ENCODE results near the gene SYT7.

SYT7 gene

DNA sequence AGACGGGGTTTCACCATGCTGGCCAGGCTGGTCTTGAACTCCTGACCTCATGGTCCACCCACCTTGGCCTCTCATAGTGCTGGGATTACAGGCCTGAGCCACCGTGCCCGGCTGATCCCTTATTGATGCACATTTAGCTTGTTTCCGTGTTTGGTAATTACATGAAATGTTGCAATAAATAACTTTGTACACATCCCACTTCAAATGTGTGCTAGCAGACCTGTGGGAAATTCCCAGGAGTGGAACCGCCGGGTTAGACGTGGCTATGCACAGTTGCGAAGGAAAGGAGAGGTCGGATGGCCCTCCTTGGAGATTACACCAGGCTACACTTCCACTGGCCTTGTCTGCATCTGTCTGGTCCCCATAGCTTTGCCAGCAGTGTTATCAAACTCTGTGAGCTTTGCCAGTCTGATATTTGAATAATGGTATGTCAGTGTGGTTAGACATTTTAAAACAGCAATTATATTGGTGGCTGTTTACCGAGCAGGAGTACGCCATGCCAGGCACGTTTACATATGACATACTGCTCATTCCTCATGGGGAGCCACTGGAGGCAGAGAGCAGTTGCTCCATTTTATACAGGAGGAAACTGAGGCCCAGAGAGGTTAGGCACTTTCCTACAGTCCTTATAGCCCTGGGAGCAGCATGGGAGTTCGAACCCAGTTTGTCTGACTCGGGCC lies 27.2 kb upstream of the SYT7 start:
- DNase-seq = no peak

DNA sequence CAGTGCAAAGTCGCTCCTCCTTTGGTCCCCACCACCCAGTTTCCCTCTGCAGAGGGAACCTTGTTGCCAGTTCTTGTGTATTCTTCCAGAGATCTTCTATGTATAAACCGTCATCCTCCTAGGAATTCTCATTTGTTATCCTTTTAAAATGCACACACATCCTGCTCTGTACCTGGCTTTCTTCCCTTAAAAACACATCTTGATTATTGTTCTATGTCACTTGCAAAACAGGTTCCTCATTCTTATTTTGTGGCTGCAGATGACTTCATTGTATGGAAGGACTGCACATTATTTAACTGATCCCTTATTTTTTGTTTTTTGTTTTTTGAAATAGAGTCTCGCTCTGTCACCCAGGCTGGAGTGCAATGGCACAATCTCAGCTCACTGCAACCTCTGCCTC lies 26.6 kb upstream of the SYT7 start:
- DNase-seq = no peak

DNA sequence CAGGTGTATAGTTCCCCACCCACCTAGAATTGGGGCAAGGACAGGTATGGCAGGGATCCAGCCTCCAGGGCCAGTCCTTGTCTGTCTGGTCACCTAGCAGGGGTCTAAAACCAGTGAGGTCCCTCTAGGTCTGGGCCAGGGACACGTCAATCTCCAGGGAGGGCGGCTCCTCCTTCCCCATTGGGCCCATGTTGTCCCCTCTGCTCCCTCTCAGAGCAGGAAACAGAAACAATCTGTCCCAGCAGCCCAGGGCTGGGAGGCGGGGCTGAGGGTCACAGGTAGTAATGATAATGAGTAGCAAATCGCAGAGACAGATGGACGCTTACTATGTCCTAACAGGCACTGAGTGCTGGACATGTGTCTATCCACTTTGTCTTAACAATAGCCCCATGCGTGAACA lies 22.8 kb upstream of the SYT7 start:
- no peak for DNase-seq

DNA sequence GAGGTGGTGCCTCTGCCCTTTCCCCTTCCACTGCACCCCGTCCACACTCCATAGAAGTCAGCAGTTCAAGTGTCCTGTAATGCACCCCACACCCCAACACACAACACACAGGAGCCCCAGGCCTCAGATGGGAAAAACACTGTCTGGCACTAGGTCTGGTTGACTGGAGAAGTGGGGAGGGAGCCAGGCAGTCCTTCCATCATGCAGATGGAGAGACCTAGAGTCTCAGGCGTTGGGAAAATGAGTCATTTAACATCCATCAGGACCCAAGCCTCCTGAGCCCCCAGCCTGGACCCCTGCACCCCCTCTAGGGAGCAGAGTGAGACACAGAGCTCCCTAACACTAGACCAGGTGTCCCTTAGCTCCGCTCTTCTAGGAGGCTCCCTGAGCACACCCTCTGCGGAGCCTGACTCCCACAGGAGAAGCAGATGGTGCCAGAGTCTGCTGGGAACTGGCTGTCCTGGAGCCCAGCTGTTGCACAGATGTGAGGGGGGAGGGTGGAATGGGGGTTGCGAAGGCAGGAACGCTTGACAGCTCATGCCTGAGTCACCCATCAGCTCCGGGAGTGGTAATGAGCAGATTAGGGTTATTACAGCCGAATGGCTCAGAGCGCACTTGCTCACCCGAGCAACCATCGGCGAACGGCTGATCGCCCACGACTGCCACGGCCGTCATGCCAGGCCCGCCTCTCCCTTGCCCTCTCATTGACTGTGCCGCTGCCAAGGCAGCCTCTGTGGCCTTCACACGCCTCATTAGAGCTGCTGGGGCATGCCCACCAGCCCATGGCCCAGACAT lies 22.1 kb upstream of the SYT7 start:
- DNase-seq = no peak

DNA sequence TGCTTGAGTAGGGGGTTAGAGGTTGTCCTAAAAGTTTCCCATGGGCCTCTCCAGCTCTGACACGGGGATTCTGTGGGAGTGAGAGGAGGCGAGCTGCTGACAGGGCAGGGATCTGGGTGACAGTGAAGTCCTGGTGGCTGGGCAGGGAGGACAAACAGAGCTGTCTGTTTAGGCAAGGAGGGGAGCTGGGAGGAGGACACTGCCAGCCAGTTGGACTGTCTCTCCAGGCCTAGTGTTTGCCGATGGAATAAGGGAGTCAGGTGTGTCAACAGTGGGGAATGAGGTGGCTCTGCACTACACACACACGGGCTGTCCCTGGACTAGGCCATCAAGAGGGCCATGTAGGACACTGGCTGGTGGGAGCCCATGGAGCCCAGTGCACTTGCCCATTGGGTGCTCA lies 20.6 kb upstream of the SYT7 start:
- no peak for DNase-seq

DNA sequence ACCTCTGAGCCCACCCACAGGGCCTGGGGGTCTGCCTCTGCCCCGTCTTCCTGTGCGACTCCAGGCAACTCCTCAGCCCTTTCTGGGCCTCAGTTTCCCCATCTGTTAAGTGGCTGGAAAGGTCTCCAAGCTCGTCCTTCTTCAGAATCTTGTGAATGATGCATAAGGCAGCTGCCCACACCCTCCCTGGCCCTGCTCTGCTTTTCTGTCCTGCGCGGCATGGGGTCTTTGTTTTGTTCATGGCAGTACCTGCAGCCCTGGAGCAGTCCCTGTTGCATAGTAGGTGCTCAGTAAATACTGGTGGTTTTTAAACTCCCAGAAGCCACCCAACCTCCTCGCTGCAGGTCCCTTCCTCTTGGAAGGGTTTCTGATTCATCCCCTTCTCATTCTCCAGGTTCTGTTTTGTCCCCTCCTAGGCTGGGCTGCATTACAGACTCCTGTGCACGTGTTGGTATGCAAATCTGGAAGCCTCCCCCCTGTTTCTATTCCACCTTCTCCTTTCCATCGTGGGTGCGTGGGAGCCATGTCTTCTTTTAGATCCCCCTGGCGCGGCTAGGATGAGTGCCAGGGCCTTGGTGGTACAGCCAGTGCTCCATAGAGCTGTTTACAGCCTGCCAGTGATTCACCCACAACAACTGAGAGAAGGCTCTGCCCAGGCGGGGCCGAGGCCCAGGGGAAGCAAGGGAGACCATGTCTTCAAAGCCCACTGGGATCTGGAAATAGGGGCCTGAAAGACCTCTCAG lies 19.3 kb upstream of the SYT7 start:
- no peak for DNase-seq

DNA sequence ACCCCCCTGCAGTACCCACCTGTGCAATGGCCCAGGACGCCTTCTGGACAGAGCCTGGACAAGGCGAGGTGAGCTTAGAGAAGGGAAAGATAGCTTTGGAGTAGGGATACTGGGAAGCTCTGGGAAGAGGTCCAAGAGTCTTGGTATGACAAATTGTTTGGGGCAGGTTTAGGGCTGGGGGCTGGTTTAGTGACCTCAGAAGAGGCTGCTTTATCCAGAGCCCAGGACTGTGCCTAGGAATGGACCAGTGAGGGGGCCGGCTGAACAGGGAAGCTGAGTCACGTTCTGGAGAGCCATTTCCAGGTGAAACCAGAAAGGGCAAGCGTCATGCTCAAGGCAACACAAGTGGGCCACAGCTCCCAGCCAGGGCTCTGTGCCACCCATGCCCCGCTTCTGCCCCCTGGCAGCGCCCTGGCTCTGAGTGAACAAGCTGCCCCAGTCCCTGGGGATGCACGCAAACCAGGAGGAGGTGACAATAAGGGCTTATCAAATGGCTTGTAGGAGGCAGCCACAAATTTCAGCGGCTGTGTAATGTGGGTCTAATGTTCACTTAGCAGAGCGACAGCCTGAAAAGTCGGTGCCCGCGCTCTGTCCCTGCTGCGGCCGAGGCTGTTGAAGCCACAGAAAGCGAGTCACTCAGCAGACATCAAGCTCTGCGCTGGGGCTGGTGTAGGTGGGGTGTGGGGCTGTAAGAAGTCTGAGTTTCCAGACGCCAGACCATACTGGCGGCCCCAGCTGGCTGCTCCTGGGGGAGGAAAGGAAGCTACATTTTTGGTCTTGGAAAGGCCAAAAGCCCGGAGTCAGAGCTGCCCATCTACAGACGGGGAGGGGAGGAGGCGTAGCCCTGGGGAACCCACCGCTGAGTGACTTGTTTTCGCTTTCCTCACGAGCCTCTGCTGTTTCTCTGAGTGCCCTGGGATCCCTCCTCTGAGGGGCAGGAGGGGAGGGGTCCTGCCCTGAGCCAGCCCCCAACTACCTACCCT lies 18.3 kb upstream of the SYT7 start:
- no peak for DNase-seq

DNA sequence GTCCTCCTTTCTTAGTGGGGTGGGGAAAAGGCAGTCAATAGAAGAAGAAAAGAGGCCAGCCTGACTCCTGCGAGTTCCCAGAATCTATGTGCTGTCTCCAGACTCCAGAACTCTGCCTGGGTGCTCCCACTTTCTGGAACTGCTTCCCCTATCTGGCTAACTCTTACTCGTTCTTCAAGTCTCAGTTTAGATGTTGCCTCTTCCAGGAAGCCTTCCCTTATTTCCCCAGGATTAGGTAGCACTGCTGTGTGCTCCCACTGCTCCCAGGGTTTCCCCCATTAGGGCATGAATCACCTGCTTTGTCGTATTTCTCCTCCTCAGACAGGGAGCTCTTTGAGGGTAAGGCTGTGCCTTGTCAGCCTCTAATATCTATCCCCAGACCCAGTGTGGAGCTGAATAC lies 17.5 kb upstream of the SYT7 start:
- DNase-seq = no peak

DNA sequence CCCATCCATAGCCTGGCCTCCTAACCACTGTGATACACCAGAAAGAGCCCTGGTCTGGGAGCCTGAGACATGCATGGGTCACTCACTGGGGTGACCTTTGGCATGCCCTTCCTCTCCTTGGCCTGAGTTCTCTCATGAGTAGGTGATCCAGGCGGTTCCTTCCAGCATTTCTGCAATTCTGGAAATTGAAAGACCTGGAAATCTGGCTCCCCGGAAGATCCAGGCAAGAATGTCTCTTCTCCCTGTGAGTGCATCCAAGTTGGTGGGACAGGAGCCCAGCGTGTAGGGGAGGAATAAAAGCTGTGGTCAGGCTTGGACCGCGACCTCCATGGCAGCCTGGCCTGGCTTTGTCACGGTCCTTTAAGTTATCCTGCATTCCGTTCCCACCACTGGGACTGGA lies 16.1 kb upstream of the SYT7 start:
- no peak for DNase-seq

DNA sequence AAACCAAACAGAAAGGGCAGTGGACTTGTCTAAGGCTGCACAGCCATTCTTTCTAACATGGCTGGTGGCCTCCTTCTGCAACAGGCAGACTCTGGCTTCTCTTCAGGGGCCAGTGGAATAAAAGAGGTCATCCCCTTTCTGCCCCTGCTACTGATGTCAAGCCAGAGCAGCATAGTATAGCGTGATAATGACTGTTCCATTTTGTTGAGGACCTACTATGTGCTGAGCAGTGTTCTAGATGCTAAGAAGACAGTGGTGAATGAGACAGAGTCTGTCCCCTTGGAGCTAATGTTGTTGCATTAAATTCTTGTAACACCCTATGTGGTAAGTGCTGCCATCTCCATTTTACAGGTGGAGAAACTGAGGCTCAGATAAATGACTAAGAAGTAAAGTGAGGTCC lies 15.7 kb upstream of the SYT7 start:
- DNase-seq = no peak

DNA sequence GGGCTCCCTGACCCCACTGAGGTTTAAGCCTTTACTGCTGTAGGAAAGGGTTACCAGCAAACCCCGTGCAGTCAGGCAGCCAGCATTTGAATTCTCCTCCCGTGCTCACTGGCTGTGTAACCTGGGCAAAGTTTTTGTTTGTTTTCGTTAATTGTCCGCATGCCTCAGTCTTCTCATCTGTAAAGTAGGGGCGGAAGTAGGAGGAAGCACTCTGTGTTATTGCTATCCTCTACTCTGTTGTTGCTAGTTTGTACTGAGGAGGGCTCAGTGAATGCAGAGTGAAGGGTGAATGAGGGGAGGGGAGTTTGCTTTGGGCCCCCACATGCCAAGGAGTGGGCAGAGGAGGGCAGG lies 14.0 kb upstream of the SYT7 start:
- no peak for DNase-seq

DNA sequence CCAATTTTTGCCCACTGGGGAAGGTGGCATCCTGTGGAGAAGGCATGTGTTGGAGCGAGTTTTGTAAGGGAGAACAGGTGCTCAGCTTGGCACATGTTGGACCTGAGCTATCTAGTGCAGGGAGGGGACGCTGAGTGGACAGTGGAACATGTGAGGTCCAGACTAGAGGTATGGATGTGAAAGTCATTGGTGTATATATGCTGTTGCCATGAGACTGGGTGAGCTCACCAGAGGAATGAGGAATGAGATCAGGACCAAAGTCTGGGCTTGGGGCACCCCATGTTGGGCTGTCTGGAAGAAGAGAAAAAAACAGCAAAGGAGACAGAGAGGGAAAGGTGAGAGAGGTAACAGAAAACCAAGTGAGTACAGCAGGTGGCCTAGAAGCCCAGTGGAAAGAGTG lies 12.3 kb upstream of the SYT7 start:
- no peak for DNase-seq

DNA sequence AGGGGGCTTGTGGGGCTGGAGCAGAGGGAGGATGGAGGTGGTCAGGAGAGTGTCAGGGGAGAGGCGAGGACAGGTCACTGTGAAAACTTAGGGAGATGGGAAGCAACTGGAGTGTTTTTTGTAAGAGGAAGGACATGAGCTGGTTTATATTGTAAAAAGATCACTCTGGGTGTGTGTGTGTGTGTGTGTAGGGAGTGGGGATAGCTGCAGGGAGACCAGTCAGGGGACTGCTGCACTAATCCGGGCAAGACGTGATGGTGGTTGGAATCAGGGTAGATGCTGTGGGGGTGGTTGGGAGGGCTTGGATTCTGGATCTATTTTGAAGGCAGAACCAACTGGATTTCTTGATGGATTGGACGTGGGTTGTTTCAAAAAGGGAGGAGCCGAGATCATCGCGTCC lies 11.3 kb upstream of the SYT7 start:
- DNase-seq = no peak

DNA sequence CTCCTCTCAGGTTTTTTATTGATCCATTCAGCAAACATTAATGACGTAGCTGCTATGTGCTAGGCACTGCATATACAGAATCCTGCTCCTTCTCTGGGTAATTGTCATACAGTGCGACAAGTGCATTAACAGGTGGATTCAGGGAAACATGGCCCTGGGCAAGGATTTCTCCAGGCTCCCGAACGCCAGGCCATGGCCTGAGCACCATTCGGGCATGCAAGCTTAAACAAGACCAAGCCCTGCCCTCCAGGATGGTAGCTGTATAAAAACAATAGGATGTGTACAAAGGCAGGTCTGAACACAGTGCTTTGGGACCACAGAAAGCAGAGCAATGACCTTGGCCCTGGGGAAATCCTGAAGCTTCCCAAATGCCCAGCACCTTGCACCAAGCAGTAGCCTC lies 9.1 kb upstream of the SYT7 start:
- DNase-seq = no peak

DNA sequence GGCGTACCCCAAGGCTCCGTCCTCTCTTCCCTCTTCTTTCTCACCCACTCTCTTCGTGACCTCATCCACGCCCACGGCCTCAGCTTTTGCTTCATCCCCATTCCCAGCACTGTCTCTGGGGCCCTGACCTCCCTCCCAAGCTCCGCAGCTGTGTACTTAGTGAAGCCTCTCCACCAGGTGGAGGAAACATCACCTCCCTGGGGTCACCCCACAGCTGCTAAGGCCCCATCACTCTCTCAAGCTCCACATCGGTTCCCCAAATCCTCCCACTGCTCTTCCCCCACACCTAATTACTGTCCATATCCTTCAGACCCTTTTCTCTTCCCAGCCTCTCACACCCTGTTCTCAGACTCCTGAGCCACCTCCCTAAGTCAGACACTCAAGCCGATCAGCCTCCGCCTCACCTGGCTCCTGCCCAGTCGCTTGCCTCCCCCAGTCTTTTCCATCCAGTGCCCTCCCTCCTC lies 7.9 kb upstream of the SYT7 start:
- DNase-seq = no peak

DNA sequence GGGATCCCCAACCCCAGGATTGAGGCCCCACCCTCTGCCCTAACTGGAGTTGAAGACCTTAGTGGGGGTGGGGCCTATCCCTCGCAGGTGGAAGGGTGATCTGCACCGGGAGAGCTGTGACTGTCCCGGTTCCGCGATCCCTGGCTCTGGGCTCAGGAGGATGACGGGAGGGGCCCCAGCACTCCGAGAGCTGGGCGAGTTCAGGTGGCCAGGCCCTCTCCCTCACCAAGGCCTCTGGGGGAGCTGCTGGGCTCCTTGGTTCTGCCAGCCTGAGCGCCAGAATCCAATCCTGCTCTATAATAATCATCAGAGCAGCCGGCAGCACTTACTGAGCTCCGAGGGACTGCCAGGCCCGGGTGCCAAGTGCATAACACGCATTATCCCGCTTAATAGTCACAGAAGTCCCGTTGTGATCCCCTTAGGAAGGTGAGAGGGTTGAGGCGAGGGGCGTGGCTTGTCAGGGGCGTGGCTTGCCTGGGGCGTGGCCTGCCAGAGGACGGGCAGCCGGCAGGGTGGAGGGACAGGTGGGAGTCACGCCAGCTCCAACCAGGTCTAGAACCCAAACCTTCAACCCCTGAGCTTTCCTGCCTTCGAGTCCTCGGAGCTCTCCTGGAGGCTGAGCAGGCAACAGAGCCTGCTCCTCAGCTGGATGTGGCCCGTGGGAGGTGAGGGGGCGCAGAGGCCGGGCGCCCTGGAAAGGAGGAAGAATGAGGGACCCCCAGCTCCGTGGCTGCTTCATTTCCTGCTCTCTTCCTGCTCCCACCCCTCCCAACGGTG lies 7.3 kb upstream of the SYT7 start:
- no peak for DNase-seq

DNA sequence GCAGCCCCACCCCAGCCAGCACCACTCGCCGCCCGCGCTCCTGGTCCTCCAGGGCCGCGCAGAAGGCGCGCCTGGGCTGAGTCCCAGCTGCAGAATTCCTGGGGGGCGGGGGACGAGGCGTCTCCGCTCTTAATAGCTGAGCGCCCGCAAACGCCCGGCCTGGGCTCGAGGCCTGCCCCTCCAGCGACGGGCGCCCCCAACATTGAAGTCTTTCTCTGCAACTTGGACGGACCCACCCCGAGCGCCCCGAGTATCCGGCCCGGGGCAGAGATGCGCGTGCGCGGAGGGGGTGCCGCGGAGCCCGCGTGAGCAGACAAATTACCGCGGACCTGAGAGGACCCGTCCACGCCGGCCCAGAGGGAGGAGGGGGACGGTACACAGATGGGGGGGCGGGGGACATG lies 6.7 kb upstream of the SYT7 start:
- no peak for DNase-seq

DNA sequence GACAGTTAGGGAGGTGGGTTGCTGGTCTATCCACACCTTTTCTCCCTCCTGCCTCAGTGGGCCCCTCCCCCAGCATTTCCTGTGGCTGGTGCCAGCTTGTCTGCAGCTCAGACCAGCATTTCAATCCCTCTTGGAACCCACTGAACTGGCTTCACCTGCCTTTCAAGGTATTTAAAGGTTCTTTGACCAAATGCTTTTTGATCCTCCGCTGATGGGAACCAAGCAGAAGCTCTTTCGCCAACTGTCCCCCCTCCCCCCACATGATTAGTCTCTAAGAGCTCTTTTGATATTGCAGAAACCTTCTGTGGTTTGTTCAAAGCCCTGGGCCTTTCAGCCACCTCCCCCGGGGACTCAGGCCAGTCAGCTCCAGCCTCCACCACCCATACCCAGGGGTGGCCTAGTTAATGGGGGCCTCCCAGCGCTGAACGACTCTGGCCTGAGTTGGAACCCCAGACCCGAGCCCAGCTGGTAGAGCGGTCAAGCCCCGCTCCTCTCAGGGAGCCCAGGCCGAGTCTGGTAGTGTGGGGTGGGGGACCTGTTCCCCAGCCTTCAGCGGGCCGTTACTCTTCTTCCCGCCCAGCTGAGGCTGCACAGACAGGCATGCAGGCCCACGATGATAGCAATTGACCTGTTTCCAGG lies 6.0 kb upstream of the SYT7 start:
- no peak for DNase-seq

DNA sequence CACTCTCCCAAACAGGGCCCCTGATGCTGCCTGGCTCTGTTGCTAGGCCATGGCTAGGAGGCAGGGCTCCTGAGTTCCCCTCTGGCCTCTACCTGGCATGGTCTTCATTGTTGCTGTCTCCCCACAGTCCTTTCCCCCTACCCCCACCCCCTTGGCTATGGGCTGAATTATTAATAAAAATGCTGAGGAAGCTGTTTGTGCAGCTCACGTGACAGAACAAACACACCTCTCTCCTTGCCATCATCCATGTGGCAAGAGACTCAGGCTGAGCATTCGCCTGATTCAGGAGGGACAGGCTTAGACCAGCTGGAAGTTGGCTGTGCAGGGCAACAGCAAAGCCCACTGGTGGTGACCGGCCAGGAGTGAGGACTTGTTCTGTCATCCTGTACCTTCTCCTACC lies 4.2 kb upstream of the SYT7 start:
- DNase-seq = no peak

DNA sequence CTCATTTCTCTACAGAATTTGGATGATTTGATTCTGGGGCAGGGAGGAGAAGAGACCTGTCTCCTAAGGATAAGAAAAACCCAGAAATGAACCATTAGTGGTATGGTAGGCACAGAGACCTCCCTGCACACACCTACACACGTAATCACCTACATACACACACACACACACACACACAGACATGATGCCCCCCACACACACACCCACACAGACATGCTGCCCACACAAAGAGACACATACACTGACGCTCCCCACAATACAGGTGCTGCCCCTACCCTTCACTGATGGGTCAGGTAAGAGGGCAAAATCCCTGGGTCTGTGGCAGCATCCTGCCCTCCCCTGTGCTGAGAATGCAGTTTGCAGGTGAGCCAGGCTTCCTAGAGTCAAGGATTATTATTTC lies 1.1 kb upstream of the SYT7 start:
- no peak for DNase-seq

DNA sequence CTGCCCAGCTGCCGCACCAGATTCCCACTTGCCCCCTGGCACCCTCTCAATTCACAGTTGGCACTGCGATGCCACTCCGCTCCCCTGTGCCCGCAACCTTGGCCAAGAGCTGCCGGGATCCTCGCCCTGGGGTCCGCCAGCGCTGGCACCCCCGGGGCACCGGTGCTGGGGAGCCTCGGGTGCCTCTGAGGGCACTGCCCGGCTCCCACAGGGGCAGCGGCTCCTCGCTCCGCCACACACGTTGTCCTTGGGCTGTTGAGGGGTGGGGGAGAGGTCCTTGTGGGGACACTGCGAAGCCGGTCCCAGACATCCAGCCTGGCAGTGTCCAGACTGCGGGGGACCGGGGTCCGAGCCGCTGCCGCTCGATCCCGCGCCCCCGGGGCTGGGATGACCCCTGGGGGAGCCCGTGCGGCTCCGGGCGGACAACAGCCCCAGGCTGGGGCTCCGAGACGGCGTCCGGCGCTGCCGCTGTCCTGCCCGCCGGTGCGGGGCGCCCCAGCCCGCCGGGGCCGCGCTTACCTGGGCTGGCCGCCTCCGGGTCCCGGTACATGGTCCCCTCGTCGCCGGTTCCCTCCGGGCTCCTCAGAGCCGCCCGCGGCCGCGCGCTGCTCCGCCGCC lies 496 bp downstream of the SYT7 start:
- DNase-seq = no peak

Data from Kasumi-1 (cell line).